ENCODE data around the gene TRAPPC6A.

DNA sequence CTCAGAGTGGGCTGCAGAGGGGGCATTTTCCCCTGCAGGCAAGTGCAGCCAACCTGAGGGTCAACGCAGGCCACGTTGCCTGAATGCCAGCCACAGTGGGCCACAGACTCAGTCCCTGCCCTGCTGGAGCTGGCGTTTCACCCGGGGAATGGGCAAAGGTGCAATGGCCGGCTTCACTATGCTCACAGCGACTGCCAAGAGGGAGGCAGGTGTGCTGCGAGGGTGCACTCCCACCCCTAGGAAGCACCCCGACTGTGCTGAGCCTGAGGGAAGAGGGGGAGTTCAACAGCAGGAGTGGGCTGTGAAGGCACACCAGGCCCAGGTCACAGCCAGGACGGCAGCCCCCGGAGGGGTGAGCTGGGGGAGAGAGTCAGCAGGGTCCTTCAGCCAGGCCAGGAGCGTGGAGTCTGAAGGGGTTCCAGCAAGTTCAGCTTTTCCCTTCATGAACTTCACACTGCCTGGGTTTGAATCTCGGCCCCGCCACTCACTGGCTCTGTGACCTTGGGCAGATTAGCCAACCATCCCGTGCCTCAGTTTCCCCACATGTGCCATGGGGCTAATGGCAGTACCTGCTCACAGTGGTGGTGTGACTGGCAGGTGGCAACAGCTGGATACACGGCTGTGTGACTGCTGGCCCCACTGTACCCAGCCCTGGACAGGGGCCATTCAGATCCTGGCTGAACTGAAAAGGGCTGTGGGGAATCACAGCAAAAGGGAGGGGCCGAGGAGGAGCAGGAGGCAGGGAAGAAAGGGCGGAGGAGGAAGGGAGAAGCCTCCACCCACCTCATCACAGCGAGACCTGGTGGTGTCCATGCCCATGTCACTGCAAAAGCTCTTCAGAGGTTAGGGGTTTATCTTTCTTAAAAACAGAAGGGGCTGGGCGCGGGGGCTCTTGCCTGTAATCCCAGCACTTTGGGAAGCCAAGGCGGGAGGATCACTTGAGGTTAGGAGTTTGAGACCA lies 7.6 kb downstream of the TRAPPC6A start:
- no peak for TF ChIP-seq POLR2A (IDR thresholded peaks at IDR 0.05; ENCODE audit: low read depth, low read length)
- no peak for TF ChIP-seq POLR2AphosphoS5 (IDR thresholded peaks at IDR 0.05; ENCODE audit: low read depth, low read length)
- TF ChIP-seq TAF1 (IDR thresholded peaks at IDR 0.05; ENCODE audit: borderline replicate concordance, low read depth, low read length), result no peak

Data from GM12892 (cell line).